CD4-positive, alpha-beta T cell treated with Interleukin-10 for 1 hour (primary cell): ENCODE data around the gene TOX3.

Source experiments
- DNase-seq: peaks from one replicate; pipeline ENCODE4 v3.0.0-alpha.2; 2020

The TOX3 gene

GRCh38 chr16:52563767-52564611, 17.0 kb upstream of the TOX3 start:
- DNase-seq: no peak

DNA sequence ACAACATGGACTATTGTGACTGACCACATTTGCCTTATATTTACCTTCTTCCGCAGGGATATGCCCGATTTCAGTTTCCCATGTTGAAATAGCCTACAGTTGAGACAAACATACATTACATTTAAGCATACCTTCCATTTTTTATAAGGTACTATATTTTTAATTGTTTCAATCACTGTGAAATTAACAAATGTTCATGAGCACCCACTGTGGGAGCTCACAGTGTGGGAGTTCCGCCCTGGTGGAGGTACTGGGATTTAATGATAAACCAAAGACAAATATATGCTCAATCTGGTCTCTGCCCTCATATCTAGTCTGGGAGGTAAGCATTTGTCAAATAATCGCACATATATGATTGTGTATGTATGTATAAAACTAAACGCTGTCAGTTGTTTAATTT, 15.8 kb upstream of the TOX3 start:
- DNase-seq: no peak

GRCh38 chr16:52561910-52562741, 15.2 kb upstream of the TOX3 start:
- no peak for DNase-seq

- no peak for DNase-seq
Measured at GRCh38 chr16:52558448-52558847, 11.5 kb upstream of the TOX3 start.

GRCh38 chr16:52557236-52557635, 10.3 kb upstream of the TOX3 start:
- no peak for DNase-seq

DNA sequence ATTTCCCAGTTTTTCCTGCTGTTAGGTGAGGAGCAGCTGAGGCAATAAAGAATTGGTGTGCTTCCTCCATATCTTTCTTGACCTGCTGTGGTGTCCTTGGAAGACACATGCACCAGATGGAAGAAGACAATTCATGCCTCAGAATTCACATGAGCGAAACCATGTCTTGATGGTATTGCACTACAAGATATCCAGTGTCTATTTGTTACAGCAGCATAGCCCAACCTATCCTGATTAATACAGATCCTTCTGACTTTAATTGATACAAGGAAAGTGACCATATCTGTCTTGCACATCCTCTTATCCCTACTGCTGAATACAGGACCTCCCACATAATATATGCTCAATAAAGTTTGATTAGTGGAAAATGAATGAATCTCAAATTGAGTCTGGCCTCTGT, 9.1 kb upstream of the TOX3 start:
- DNase-seq: no peak

DNA sequence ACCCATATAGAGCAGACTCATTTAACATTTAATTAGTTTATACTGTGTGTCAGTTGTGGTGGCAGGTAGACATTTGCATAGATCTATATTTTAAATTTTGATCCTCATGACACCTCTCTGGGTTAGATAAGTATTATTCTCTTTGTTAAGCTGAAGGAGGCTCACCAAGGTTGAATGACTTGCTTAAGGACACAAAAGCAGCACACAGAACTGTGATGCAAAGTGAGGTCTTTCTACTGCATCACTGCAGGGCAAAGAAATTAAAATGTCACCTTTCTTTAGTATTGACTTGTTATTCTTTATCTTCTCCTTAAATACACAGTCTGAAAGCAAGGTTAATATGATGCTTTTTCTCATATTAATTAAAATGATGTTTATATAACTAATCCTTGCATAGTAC, 8.6 kb upstream of the TOX3 start:
- DNase-seq: no peak

DNA sequence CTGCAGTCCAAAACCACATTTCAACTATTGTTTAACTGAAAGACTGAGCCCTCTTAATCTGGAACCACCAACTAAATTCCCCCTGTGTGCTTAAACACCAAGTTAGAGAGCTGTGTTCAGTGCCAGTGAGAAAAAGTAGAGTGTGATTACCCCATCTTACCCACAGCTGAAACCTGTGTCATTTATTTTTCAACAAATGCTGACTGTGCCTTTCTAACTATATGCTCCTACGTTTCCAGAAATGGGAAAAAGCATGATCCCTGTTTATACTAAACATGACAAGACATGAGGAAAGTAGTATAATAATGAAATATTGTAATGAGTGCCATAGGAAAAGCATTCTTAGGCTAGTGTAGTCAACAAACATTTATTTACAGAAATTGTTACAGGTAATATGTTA, 7.4 kb upstream of the TOX3 start:
- no peak for DNase-seq

DNA sequence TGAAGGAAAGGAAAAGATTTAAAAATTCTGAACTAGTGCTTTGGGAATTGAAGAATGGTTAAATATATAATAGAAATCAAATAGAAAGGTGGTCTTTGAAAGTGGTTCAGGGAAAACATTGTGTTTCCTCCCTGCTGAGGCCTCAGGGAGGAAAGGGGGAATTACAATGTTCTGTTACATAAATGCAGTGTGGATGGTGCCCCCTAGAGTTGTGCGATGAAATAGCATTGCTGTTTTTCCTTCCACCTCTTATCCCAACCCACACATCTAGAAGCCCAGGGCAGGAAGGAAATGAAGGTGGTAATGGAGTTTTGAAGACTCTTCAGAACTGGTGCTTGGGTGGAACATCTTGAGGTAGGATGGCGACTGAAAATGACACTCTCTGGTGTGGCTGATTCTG, 6.4 kb upstream of the TOX3 start:
- DNase-seq: no peak

DNA sequence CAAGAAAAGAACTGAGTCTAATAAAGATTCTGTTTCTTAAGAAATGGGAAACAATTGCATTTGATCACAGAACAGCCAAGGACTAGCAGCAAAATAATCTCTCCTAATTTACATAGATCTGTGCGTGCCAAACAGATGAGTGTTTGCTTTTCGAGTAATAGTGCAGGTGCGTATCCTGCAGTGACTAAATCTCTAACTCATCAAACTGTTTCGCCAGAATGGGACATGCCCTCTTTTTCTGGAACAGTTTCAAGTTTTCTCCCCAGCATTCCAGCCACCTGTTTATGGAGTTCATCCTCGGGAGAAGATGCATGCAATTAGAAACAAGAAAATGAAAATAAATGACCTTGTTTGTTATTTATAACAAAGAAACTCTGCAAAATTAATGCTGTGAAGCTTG, 5.7 kb upstream of the TOX3 start:
- DNase-seq: no peak

DNA sequence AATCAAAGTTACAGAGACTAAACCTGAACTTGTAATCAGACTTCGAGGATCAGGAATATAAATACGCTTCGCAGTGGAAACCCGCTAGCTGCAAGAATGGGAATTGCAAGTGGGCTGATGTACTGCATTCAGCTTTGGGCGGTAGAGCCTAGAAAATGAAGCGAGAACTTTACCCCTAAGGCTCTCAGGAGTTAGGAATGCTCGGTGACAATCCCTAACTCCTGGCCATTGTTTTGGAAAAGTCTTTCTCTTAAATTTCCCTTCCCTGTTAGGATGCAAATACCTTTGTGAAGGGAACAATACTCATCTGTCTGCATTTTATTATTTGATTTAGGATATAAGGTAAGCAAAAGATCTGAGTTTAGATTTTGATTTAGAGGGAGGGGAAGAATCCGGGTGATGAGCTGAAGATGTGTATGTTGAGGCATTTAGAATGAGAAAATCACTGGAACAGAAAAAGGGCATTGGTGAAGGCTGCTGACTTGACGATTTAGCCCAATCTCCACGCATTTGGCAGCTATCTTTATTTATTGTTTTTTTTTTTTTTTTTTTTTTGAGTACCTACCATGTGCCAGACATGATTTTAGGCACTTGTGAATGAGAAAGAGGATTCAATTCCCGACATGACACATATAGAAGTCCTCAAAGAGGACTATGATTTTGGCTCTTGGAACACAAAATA, 2.2 kb upstream of the TOX3 start:
- no peak for DNase-seq

- DNase-seq: no peak
Measured at GRCh38 chr16:52548261-52549010, 1.5 kb upstream of the TOX3 start.

DNA sequence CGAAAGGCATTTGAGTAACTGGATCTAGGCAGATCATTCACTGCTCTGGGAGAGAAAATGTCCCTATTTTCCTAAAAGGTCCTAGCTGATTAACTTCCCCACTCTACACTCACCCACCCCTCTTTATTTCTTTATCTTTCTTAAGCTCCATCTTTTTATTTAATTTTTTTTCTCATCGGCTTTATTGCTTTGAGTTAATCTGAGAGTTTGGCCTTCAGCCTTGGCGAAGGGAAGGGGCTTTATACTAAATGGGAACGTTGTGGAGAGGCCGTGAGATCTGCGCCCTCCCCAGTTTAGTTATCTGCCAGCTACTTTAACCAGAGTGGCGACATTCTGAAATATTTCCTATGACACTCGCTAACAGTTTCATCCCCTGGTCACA, 882 bp upstream of the TOX3 start:
- DNase-seq: no peak

DNA sequence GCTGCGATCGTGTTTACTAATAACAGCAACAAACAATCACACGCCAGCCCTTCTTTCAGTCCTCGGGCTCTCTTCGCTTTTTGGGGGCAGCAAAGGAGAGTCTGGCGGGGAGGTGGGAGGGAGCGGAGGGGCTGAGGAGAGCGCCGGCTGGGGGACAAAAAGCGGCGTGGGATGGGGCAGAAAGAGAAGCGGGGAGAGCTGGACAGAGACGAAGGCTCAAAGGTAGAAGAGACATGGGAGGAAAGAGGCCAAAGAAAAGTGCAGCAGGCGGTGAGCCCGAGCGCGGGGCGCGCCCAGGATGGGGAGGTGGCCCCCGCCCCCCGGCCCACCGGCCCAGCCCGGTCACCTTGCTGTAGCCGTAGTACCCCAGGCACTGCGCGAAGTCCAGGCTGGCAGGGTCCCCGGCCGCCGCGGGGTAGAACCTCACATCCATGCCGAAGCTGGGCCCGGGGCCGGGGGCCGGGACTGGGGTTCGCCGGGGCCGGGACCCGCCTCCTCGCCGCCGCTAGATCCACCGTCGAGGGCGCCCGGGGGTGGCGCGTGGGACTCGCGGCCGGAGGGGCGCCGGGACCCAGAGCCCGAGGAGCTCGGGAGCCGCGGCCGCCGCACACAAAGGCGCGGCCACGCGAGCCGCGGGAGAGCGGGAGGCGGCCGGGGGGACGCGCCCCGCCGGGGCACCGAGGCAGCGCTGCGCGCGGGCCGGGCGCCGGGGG, 496 bp downstream of the TOX3 start:
- DNase-seq: no peak

GRCh38 chr16:52545898-52546266, 1.1 kb downstream of the TOX3 start:
- no peak for DNase-seq

DNA sequence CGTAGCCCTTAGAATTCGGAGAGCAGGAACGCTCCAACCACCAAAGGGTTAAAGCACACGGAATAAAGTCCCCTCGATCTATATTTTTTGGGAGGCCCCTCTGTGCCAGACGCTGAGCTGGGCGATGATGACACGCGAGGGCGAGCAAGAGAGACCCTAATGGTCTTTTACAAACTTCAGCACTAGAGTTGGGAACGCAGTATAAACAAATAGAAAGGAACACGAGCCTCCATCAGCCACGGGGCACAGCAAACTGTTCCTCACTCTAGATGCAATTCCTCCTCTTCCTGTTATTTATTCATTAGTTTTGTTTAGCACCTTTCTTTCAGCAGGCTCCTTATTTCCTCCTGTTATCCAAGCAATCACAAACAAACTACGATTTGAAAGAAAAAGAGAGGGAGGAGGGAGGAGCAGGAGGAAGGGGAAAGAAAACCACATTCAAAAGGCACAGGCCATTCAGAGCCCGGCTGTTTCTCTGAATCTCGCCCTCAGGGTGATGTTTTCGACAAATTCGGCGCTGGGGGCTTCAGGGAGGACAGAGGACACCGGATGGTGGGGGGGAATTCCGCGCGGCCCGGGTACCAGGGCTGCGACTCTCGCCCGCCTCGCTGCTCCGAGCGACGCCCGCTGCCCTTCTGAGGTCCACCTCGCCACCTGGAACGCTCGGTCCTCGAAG, 1.6 kb downstream of the TOX3 start:
- DNase-seq: no peak

- DNase-seq: no peak
Measured at GRCh38 chr16:52544703-52545102, 2.2 kb downstream of the TOX3 start.

DNA sequence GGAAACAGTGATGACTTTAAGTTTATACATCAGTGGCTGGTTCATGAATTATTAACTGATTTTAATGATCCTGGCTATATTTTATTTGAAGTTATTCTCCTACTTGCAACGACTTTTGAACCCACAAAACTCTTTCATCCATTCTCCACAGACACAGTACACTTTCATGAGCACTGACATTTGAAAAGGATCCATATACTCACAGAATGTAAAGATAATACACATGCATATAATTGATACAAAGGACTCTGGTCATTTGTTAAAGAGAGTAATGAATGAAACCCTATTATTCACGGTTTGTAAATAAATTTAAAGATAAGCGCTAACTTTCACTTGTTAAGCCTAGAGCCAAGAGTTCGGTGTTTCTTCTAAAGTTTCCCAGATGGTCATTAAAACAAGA, 3.3 kb downstream of the TOX3 start:
- DNase-seq: no peak

DNA sequence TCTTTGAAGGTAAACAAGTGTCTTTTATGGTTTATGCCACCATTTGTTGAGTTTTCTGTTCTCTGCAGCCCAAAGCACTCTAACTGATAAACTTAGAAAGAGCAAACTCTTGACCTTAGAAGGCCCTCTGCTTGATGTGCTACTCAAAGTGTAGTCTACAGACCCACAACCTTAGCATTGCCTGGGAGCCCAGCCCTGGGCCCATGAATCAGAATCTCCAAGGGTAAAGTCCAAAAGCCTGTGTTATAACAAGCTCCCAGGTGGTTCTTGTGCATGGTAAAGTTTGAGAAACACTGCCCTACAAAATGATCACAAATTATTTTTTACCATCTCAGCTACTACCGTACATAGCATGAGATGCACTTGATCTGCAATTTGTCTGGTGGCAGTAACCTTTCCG, 6.0 kb downstream of the TOX3 start:
- DNase-seq: no peak

DNA sequence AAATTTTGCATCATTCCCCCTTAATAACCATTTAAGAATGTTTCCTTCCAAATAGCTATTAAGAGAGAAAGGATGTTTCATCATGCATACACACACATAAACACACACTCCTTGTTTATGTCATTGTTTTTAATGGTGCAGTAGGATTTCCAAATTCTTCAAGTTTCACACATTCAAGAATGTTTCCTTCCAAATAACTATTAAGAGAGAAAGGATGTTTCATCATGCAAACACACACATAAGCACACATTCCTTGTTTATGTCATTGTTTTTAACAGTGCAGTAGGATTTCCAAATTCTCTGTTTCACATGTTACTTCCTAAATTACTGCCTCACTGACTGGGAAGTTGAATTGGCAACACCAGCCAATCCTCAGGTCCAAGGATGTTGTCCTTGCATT, 7.8 kb downstream of the TOX3 start:
- DNase-seq: no peak

GRCh38 chr16:52538511-52538910, 8.4 kb downstream of the TOX3 start:
- DNase-seq: no peak

- no peak for DNase-seq
Measured at GRCh38 chr16:52537516-52537915, 9.4 kb downstream of the TOX3 start.
